ENCODE results near the gene SFMBT2.

The SFMBT2 gene

GRCh38 chr10:7133958-7134357 lies 276.9 kb downstream of the SFMBT2 start:
- no peak for DNase-seq (ENCODE audit: low spot score)

GRCh38 chr10:7133278-7133677 lies 277.6 kb downstream of the SFMBT2 start:
- DNase-seq (ENCODE audit: low spot score), result no peak

- DNase-seq (ENCODE audit: low spot score), result no peak
These were observed 280.5 kb downstream of the SFMBT2 start for GRCh38 chr10:7130191-7130911.

GRCh38 chr10:7123774-7124173 lies 287.1 kb downstream of the SFMBT2 start:
- DNase-seq (ENCODE audit: low spot score), result no peak

- no peak for DNase-seq (ENCODE audit: low spot score)
These were observed 288.3 kb downstream of the SFMBT2 start for GRCh38 chr10:7122561-7122960.

GRCh38 chr10:7121154-7121797 lies 289.6 kb downstream of the SFMBT2 start:
- DNase-seq (ENCODE audit: low spot score), result no peak

- no peak for DNase-seq (ENCODE audit: low spot score)
These were observed 291.4 kb downstream of the SFMBT2 start for GRCh38 chr10:7119325-7120015.

GRCh38 chr10:7117806-7118674 lies 292.8 kb downstream of the SFMBT2 start:
- DNase-seq (ENCODE audit: low spot score), result no peak

GRCh38 chr10:7117177-7117799 lies 293.5 kb downstream of the SFMBT2 start:
- no peak for DNase-seq (ENCODE audit: low spot score)

- DNase-seq (ENCODE audit: low spot score), result no peak
These were observed 299.3 kb downstream of the SFMBT2 start for GRCh38 chr10:7111561-7111960.

- no peak for DNase-seq (ENCODE audit: low spot score)
These were observed 299.7 kb downstream of the SFMBT2 start for GRCh38 chr10:7111089-7111488.
